H1 (cell line): Measurements from ENCODE around the gene NR2E1. TPM values are rescaled to one million over a fixed set of nuclear protein-coding genes. Genes with fewer than 3 reads are reported as not detected.

Experiments
- CTCF ChIA-PET: fragments of 300-600 bp; sonication (Branson Sonifier 250); formaldehyde crosslinking; loops from one replicate; lab custom pipeline; 2021; ENCODE audit not compliant: partially characterized antibody; lab: Charles Lee
- POLR2A ChIA-PET: fragments of 300-600 bp; sonication (Branson Sonifier 250); formaldehyde crosslinking; loops from one replicate; lab custom pipeline; 2021; ENCODE audit warnings: inconsistent platforms; ENCODE audit not compliant: partially characterized antibody; lab: Charles Lee
- DNase-seq, 2 experiments: peaks; one replicate each; pipeline versions ENCODE4 v3.0.0 to v3.0.0-alpha.2; 2010 to 2022; ENCODE audit warnings: low spot score in 2 of 2, low read depth in 1 of 2, mixed read lengths in 1 of 2
- FAIRE-seq: peaks from 2 replicates; lab custom pipeline; 2011; peaks lifted over from hg19 to GRCh38; lab: Jason Lieb, UNC
- H2AFZ ChIP-seq: 2 replicates; pipeline ENCODE4 v1.8.1; 2012; ENCODE audit warnings: low read length, inconsistent platforms
- H2AK5ac ChIP-seq: 2 replicates; pipeline ENCODE4 v1.6.1; 2013; ENCODE audit warnings: low read depth, low read length
- H2BK120ac ChIP-seq: replicated peaks from 2 replicates; pipeline ENCODE3; 2013; ENCODE audit warnings: low read depth, low read length, inconsistent platforms
- H2BK12ac ChIP-seq: 2 replicates; pipeline ENCODE4 v1.6.1; 2013; ENCODE audit warnings: low read depth, low read length
- H2BK15ac ChIP-seq: 2 replicates; pipeline ENCODE4 v1.6.1; 2013; ENCODE audit warnings: low read length
- H2BK20ac ChIP-seq: 2 replicates; pipeline ENCODE4 v1.6.1; 2013; ENCODE audit warnings: low read length
- H2BK5ac ChIP-seq: 2 replicates; pipeline ENCODE4 v1.6.1; 2013; ENCODE audit warnings: low read depth, low read length
- H3K14ac ChIP-seq: 2 replicates; pipeline ENCODE4 v1.6.1; 2013; ENCODE audit warnings: inconsistent platforms; ENCODE audit not compliant: insufficient read length
- H3K18ac ChIP-seq: 2 replicates; pipeline ENCODE4 v1.6.1; 2013; ENCODE audit warnings: low read length; ENCODE audit errors: extremely low read depth
- H3K23ac ChIP-seq: 2 replicates; pipeline ENCODE4 v1.6.1; 2013; ENCODE audit warnings: inconsistent platforms; ENCODE audit not compliant: insufficient read length
- H3K23me2 ChIP-seq: 2 replicates; pipeline ENCODE4 v1.6.1; 2013; ENCODE audit warnings: low read depth, low read length
- H3K27ac ChIP-seq: 2 replicates; pipeline ENCODE4 v1.6.1; 2011; ENCODE audit warnings: low read depth, low read length, inconsistent platforms
- H3K27me3 ChIP-seq, 4 experiments: replicated peaks in 1 of 4; 1 replicate in 1 of 4; 2 replicates in 3 of 4; pipeline versions ENCODE4 v1.6.1 to v1.8.1; 2011 to 2013; ENCODE audit warnings: low read length in 3 of 4, mild to moderate bottlenecking in 3 of 4, inconsistent platforms in 2 of 4, mixed read lengths in 2 of 4, moderate library complexity in 1 of 4; ENCODE audit not compliant: control insufficient read depth in 3 of 4, insufficient read depth in 3 of 4; ENCODE audit errors: extremely low read depth in 1 of 4
- H3K36me3 ChIP-seq, 4 experiments: 2 replicates each; pipeline versions ENCODE4 v1.6.1 to v1.8.1; 2011 to 2013; ENCODE audit warnings: mild to moderate bottlenecking in 4 of 4, low read length in 3 of 4, moderate library complexity in 2 of 4, control low read depth in 1 of 4, inconsistent platforms in 1 of 4; ENCODE audit not compliant: insufficient read depth in 4 of 4, control insufficient read depth in 2 of 4
- H3K4ac ChIP-seq: replicated peaks from 2 replicates; pipeline ENCODE3; 2013; ENCODE audit warnings: low read length, low read depth, mixed read lengths, inconsistent platforms; ENCODE audit not compliant: insufficient read length
- H3K4me1 ChIP-seq, 4 experiments: replicated peaks in 1 of 4; 1 replicate in 1 of 4; 2 replicates in 3 of 4; pipeline versions ENCODE4 v1.6.1 to v1.8.1; 2011 to 2013; ENCODE audit warnings: low read length in 3 of 4, inconsistent platforms in 2 of 4, mixed read lengths in 1 of 4; ENCODE audit not compliant: insufficient read depth in 4 of 4, control insufficient read depth in 3 of 4
- H3K4me2 ChIP-seq, 2 experiments: 2 replicates each; pipeline versions ENCODE4 v1.6.1 to v1.8.1; 2011 to 2013; ENCODE audit warnings: low read depth in 2 of 2, low read length in 2 of 2, control low read depth in 1 of 2, inconsistent platforms in 1 of 2, mild to moderate bottlenecking in 1 of 2; ENCODE audit not compliant: insufficient read depth in 1 of 2
- H3K4me3 ChIP-seq, 4 experiments: fragments of 200-600, 300-600 bp in 1 of 4; sonication (generic), shearing (Covaris generic), sonication (Bioruptor Twin) in 1 of 4; 2 replicates each; pipeline versions ENCODE4 v1.5.1 to v1.8.1; 2011 to 2016; ENCODE audit warnings: low read length in 4 of 4, low read depth in 3 of 4, control low read depth in 2 of 4, inconsistent platforms in 2 of 4, mild to moderate bottlenecking in 2 of 4, mixed read lengths in 1 of 4, moderate library complexity in 1 of 4; ENCODE audit not compliant: insufficient read depth in 2 of 4; ENCODE audit errors: extremely low read depth in 1 of 4
- H3K56ac ChIP-seq: replicated peaks from 2 replicates; pipeline ENCODE3; 2013; ENCODE audit warnings: low read depth, mild to moderate bottlenecking, mixed read lengths, low read length, inconsistent platforms; ENCODE audit not compliant: insufficient read length
- H3K79me1 ChIP-seq: 2 replicates; pipeline ENCODE4 v1.6.1; 2013; ENCODE audit warnings: low read depth, low read length, control low read depth
- H3K79me2 ChIP-seq, 2 experiments: 2 replicates each; pipeline versions ENCODE4 v1.6.1 to v1.8.1; 2012 to 2013; ENCODE audit warnings: low read length in 2 of 2, mild to moderate bottlenecking in 2 of 2, inconsistent platforms in 1 of 2; ENCODE audit not compliant: insufficient read depth in 2 of 2, control insufficient read depth in 1 of 2
- H3K9ac ChIP-seq, 4 experiments: replicated peaks in 1 of 4; 1 replicate in 1 of 4; 2 replicates in 3 of 4; pipeline versions ENCODE4 v1.6.1 to v1.8.1; 2011 to 2013; ENCODE audit warnings: low read depth in 3 of 4, low read length in 3 of 4, control low read depth in 2 of 4, mild to moderate bottlenecking in 2 of 4, moderate library complexity in 2 of 4, inconsistent platforms in 1 of 4; ENCODE audit errors: extremely low read depth in 1 of 4
- H3K9me3 ChIP-seq, 2 experiments: 2 replicates each; pipeline versions ENCODE4 v1.6.1 to v1.8.1; 2012 to 2013; ENCODE audit warnings: mild to moderate bottlenecking in 2 of 2, moderate library complexity in 2 of 2, control low read depth in 1 of 2, inconsistent platforms in 1 of 2, low read depth in 1 of 2, low read length in 1 of 2, mixed read lengths in 1 of 2; ENCODE audit not compliant: insufficient read depth in 2 of 2
- H4K20me1 ChIP-seq, 2 experiments: replicated peaks in 1 of 2; 2 replicates each; pipeline versions ENCODE3 to v1.8.1; 2011 to 2013; ENCODE audit warnings: inconsistent platforms in 2 of 2, low read length in 2 of 2, mild to moderate bottlenecking in 1 of 2; ENCODE audit not compliant: insufficient read depth in 2 of 2, control insufficient read depth in 1 of 2
- H4K5ac ChIP-seq: 2 replicates; pipeline ENCODE4 v1.6.1; 2013; ENCODE audit warnings: low read length, low read depth, mixed read lengths, inconsistent platforms; ENCODE audit not compliant: insufficient read length
- H4K8ac ChIP-seq: 2 replicates; pipeline ENCODE4 v1.8.0; 2013; ENCODE audit warnings: mild to moderate bottlenecking, moderate library complexity, low read length, inconsistent platforms; ENCODE audit not compliant: insufficient read depth; ENCODE audit errors: extremely low read depth
- H4K91ac ChIP-seq: replicated peaks from 2 replicates; pipeline ENCODE3; 2013; ENCODE audit warnings: low read length, mixed read lengths, inconsistent platforms; ENCODE audit not compliant: insufficient read length
- WGBS, 2 experiments: shearing (Covaris generic) in 1 of 2; methylation state at CpG; one replicate each; pipeline versions ENCODE4 v1.1.6 to v1.1.7; 2013 to 2015; ENCODE audit warnings: low lambda C conversion rate in 2 of 2, mixed read lengths in 2 of 2, inconsistent platforms in 1 of 2, low coverage in 1 of 2, missing lambda C conversion rate in 1 of 2; ENCODE audit not compliant: insufficient replicate concordance in 2 of 2, insufficient coverage in 1 of 2, insufficient read length in 1 of 2; ENCODE audit errors: extremely low coverage in 1 of 2, missing lambda C conversion rate in 1 of 2; 5-methylcytosine and 5-hydroxymethylcytosine counted together
- polyA plus RNA-seq, 7 experiments: library from polyadenylated mRNA; depleted of rRNA in 3 of 7; stranded (reverse) in 5 of 7; unstranded in 2 of 7; fragments of >200 nt in 5 of 7; fragments of 200-250 nt in 2 of 7; gene quantifications; 1 replicate in 5 of 7; 2 replicates in 1 of 7; 4 replicates in 1 of 7; pipeline versions ENCODE4 v1.2.1 to v1.2.3, GENCODE V29; 2011 to 2013; ENCODE audit warnings: missing spikeins in 2 of 7, mixed read lengths in 2 of 7
- total RNA-seq: library from RNA; stranded (reverse); fragmentation: NEBNext Ultra II Directional; extraction: Animal tissue kit (Norgen Biotek cat#: 25700); gene quantifications from 2 replicates; pipeline ENCODE4 v1.2.1, GENCODE V29; 2021

Gene NR2E1
- total and polyA plus RNA-seq, 2 of the 8 experiments (the other 6 are each of a cell fraction or from before 2014, with no cell fraction given), result not detected

DNA sequence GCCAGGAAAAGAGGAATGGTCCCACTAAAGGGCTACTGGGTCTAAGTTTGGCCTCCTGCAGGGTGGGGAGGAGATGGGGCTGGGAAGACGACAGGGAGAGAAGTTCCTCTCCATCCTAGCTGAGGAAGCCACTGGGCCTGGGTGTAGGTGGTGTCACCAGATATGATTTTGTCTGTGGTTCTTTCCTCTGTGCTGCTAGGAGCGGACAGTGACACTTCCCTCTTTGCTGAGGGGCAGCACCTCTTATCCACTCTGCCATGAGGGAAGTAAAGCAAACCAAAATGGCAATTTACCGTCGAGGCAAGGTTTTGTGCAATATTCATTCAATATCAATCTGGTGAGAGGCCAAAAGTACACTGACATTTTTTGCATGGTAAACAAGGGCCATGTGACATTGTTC, 33.0 kb upstream of the NR2E1 start:
- CTCF ChIA-PET, result interaction anchor here (1.3 to 4.9 kb wide), 5 partner anchors 9 to 392 kb away, joined by 3 to 30 read pairs (median 6); partner anchors contain the start of gene NR2E1

More for the DNA sequence above, 33.0 kb upstream of the NR2E1 start:
- Histone ChIP-seq H3K79me1 (no peaks in the 10 kb centered on the region), H2AK5ac (no peak overlapping the region; the same call in 1 of the 2 replicates), H3K9ac (no peak overlapping the region), H2BK5ac (no peak overlapping the region), H3K27me3 (peaks cover 28 to 73% (median 68%) of the 10 kb centered on the region in 4 experiments), H3K18ac (no peak overlapping the region; the same call in 1 of the 2 replicates), H2AFZ (no peak overlapping the region), H2BK15ac (no peak overlapping the region), H3K14ac (no peak overlapping the region), H3K9me3 (no peaks in the 10 kb centered on the region), H3K23ac (no peak overlapping the region), H3K4me2 (peak overlapping the region in 1 of 2 experiments; percentile 90; a peak in 1 of 4 replicates), H3K23me2 (no peaks in the 10 kb centered on the region; the same call in 1 of the 2 replicates), H2BK120ac (no peak overlapping the region), H3K36me3 (no peaks in the 10 kb centered on the region), H3K4me3 (no peak overlapping the region), H4K91ac (no peak overlapping the region), H3K27ac (no peak overlapping the region), H3K79me2 (no peaks in the 10 kb centered on the region), H2BK20ac (no peak overlapping the region), H4K8ac (no peak overlapping the region), H4K5ac (no peak overlapping the region), H2BK12ac (peak overlapping the region; percentile 68), H4K20me1 (peaks cover 1 to 4% of the 10 kb centered on the region in 2 experiments), H3K56ac (no peak overlapping the region), H3K4ac (no peak overlapping the region), H3K4me1 (peaks cover 6 to 12% (median 10%) of the 10 kb centered on the region in 4 experiments; a peak in 6 of 7 replicates)
- DNase-seq, result no peak
- FAIRE-seq, result no peak
- POLR2A ChIA-PET, result interaction anchor here (1.4 kb wide), 1 partner anchor 11 kb away, joined by 3 read pairs; no protein-coding TSS in a partner anchor
- WGBS, 2 experiments, result 38% methylated on average over 4 of the region's 4 CpGs; no CpG with 5 or more reads in 1 of the 2 experiments
